GM18870 (cell line): Measurements from ENCODE around the gene ESRP2.

Experiments used
- ATAC-seq: cut with Tn5 transposase; IDR thresholded peaks from one replicate; pipeline ENCODE4 v1.9.1; 2021; ENCODE audit warnings: moderate library complexity; ENCODE audit not compliant: unreplicated experiment

Gene ESRP2

DNA sequence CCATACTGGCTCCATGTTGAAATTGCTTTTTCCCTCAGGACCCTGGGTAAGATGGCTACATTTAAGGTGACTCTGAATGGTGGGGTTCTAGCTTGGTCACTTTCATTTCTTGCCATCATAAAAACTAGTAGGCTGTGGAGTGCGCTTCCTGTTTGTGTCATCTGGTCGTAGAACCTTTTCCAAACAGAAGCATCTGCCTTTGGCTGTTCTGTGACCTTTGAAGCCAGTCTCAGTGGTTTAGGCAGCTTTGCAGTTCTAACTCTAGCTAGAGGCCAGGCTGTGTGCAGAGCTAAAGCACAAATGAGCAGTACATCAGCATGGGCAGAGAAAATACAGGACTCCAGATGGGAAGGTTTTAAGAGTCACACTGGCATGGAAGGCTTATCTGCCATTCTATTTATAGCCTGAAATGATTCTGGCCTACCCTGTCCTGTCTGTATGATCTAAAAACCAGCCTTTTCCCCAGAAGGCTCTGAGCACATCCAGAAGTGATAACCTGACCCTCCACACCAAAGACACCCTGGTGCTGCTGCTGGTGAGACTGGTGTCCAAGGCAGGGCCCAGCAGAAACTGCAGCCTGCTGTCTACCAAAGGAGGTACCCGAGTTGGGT, 8.6 kb downstream of the ESRP2 start:
- ATAC-seq: no peak

DNA sequence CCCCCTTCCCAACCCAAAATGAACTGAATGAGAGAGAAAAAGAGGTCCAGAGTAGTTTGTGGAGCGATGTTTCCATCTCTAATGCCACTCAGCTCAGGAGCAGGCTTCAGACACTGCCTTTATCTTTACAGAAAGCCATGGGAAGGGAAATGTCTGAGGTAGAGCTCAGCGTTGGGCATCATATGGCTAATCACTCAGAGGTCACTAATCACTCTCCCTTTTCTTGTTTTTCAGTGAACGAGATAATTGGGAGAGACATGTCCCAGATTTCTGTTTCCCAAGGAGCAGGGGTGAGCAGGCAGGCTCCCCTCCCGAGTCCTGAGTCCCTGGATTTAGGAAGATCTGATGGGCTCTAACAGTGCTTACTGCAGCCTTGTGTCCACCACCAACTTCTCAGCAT, 9.8 kb downstream of the ESRP2 start:
- ATAC-seq: no peak

DNA sequence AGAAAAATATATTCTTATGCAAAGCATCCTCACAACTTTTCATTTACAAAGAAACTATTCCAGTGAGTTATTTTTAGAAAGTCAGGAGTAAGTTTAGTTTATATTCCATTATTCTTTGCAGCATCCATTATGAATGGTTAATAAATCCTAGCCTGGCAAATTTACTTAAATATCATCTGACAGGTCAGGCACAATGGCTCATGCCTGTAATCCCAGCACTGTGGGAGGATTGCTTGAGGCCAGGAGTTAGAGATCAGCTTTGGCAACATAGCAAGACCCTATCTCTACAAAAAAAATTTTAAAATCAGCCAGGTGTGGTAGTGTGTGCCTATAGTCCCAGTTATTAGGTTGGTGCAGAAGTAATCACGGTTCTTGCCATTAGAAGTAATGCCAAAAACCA, 12.9 kb downstream of the ESRP2 start:
- ATAC-seq: no peak

DNA sequence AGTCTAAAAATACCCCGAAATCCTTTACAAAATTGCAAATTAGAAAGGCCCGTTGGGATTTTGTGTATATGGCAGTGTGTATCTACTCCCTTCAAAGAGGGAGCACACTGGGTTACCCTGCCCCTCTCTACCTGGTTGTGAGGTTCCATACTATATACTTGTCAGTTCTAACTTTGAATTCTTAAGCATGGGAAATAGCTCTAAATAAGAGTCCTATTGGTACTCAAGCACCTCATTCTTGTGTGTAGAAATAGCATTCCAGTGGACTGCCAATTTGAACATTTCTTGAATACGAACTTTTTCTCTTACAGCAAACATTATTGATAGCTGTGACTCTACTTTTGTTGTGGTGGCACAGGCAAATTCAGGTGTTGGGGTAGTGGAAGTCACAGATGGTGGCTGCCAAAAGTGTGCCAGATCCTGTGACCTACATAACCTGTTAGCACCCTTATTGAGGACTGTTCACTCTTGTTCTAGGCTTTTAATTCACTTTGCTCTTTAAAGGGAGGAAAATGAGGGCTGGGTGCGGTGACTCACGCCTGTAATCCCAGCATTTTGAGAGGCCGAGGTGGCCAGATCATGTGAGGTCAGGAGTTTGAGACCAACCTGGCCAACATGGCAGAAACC, 16.1 kb downstream of the ESRP2 start:
- no peak for ATAC-seq

DNA sequence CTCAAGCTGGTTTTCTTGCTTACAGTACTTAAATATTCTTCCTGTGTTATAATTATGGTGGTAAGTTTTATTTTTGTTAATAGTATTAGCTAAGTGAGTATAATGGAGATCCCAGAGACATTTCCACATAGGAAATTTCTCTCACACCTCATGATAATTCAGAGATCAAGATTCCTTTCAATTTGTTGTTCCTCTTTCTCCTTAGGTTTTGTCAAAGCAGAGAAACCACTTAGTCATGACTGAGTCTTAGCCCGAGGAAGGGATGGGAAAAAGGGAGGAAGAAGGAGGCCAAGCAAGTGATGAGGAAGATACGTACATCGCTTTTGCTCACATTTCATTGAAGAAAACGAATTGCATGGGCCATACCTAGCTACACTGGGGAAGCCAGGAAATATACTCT, 18.4 kb downstream of the ESRP2 start:
- ATAC-seq: no peak

DNA sequence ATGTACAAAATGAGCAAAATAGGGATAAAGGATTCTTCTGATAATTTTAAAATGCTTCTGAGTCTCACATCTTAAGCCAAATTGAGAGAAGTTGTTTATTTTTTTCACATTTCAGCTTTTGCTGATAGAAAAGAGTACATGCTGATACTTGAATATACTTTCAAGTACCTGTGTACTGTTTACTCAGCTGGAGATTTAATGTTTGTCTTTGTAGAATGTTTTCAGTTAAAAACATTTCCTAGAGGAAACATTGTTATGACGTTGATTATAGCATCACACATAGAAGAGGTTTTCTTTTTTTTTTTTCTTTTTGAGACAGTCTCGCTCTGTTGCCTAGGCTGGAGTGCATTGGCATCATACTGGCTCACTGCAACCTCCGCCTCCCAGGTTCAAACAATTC, 19.7 kb downstream of the ESRP2 start:
- no peak for ATAC-seq

DNA sequence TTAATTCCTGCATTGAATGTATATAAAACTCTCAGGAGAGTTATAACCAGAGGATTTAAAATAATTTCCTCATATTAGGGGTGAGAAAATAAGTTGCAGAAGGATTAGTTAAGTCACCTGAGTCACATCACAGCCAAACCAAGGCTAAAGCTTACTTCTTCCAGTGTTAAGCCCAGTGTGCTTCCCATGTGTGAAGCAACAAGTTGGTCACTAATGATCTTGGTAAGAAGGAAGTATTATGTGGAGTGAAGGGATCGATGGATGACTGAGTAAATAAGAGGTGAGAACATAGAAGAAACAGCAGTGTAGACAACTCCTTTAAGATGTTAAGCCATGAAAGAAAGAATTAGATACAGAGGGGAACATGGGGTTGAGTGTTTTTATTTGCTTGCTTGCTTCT, 20.6 kb downstream of the ESRP2 start:
- no peak for ATAC-seq

DNA sequence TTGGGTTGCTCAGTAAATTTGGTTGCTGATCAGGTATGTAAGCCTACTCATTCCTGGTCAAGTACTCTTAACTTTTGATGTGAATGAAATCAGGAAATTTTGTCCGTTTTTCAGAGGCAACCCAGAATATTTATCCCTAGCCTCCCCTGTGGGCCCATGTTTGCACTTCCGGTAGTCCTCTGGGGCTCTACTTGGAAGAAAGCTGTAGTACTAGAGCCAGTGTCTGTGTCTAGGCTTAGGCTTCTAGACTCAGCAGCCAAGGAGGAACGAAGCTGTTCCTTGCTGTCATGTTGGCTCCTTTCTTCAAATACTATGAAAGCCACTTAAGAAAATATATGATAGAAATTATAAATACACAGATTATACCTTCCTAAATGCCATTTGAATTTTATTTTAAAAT, 21.2 kb downstream of the ESRP2 start:
- no peak for ATAC-seq

DNA sequence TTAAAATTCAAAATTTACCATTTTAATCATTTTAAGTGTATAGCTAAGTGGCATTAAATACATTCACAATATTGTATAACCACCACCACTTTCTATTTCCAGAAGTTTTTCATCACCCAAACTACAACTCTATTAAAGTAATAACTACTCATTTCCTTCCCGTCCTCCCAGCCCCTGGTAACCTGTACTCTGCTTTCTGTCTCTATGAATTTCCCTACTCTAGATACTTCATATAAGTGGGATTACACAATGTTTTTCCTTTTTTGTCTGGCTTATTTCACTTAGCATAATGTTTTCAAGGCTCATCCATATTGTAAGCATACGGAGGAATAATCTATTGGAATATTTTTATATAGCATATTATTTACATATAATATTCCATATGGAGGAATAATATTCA, 29.7 kb downstream of the ESRP2 start:
- ATAC-seq: no peak

DNA sequence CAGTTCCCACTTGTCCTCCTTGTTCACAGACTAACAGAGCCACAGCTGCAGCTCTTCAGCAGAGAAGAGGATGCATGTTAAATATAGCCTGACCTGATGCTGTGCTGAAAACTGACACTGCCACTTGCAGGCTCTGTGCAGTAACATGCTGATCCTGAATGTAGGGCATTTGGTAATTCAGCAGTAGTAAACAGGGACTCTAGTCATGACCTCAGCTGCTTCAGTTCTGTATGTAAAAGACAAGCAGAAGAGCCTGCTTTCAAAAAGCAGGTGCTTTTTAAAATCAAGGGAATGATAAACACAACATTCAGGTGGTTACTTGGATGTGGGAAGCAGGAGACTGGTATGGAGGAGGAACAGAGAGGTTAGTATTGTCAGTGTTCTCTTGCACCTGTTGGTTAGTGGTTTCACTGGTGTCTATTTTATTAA, 33.8 kb downstream of the ESRP2 start:
- ATAC-seq: no peak

DNA sequence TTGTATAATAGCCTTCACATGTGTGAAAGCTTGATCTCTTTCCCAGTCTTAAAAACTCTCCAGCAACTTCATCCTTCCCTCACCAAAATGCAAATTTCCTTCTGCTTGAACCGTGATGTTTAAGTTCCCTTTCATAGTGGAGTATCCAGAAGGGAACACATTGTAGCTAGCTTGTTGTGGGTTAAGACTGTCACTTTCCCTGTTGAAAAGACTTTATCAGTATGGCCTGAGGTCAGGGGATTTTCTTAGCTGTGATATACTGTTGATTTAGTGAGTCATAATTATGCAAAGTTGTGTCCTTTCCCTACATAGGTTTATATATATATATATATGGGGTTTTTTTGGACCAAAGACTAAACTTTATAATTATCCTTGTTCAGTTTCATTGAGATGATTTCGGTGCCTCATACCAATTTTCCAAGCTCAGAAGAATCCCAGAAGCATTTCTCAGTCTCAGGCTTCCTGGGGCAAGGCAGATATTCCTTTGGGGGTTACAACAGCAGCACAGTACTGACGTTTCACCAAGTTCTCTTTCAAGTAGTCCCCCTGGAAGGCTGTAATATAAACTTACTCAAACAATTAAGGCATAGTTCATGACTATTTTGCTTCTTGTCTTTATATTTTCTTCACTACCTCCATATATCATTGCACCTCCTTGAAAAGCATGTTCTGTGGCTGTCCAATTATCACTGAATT, 35.7 kb downstream of the ESRP2 start:
- ATAC-seq: no peak

DNA sequence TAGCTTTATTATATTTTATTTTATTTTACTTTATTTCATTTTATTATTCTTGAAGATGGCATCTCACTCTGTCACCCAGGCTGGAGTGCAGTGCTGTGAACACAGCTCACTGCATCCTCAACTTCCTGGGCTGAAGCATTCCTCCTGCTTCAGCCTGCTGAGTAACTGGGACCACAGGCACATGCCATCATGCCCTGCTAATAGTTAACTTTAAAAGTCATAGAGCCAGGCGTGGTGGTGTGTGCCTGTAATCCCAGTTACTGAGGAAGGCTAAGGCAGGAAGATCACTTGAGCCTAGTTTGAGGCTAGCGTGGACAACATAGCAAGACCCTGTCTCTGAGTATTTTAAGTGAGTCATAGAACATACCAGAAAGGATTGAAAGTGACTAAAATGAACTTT, 38.7 kb downstream of the ESRP2 start:
- no peak for ATAC-seq

DNA sequence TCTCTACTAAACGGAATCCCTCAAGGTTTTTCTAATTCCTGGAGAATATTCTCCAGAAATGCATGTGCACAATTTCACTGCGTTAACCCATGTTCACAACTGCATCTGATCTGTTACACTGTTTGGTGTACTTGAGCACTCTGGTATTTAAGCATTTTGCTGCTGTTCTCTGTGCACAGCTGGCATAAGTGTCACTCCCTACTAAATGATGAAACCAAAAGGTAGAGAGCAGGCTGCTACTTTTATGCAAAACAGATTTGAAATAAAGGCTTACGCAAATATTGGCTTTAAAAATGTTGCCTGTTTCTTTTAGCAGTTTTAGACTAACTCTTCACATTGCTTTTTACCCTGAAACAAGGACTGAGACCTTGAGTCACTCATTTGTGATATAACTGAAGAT, 41.7 kb downstream of the ESRP2 start:
- no peak for ATAC-seq

DNA sequence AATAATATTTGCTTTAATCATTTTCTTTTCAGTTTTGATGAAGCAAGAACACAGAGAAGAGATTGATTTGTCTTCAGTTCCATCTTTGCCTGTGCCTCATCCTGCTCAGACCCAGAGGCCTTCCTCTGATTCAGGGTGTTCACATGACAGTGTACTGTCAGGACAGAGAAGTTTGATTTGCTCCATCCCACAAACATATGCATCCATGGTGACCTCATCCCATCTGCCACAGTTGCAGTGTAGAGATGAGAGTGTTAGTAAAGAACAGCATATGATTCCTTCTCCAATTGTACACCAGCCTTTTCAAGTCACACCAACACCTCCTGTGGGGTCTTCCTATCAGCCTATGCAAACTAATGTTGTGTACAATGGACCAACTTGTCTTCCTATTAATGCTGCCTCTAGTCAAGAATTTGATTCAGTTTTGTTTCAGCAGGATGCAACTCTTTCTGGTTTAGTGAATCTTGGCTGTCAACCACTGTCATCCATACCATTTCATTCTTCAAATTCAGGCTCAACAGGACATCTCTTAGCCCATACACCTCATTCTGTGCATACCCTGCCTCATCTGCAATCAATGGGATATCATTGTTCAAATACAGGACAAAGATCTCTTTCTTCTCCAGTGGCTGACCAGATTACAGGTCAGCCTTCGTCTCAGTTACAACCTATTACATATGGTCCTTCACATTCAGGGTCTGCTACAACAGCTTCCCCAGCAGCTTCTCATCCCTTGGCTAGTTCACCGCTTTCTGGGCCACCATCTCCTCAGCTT, 45.0 kb downstream of the ESRP2 start:
- no peak for ATAC-seq

DNA sequence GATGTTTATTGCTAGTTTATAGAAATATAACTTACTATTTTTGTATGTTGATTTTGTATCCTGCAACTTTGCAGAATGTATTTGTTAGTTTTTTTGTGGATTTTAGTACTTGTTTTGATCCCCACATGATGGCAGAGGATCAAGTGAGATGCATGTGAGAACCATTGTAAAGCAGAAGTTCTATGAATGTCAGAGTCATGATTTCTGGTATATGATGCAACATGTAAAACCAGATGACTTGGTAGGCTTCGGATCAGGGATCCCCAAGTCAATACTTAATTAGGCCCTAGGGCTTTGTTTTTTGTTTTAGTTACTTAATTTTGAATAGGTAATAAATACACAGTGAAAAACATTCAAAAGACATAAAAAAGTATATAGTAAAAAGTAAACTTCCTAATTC, 45.8 kb downstream of the ESRP2 start:
- no peak for ATAC-seq

DNA sequence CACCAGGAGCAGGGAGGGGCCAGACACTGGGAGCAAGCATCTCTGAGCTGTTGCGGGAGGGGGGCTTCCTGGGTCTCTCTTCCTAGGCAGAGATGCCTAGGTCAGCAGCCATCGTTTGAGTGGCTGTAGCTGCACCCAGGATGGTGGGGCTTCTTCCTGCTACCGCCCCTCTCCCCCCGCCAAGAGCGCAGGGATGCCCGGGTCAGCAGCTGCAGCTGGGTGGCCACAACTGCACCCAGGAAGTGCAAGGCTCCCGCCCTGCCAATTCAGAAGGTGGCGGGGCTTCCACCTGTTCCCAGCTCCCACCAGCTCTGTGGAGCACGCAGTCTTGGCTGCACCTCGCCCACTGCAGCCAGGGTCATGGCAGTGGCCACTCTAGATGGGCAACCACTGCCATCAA, 47.8 kb downstream of the ESRP2 start:
- ATAC-seq: no peak

DNA sequence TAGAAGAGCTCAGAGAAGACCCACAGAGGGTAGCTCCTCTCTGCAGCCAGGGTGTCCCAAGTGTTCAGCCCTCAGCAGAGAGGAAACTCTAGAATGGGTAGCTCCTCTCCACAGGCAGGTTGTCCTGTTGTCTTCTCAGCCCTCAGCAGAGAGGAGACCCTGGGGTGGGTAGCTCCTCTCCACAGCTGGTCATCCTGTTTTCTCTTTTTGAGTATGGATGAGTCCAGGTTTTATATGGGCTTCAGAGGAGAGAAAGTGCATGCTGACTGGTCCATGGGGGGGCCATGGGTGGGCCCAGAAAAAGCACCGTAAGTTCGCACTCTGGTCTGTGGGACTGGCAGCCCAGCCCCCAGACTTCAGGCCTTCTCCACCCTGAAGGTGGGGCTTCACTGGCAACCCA, 48.4 kb downstream of the ESRP2 start:
- no peak for ATAC-seq

DNA sequence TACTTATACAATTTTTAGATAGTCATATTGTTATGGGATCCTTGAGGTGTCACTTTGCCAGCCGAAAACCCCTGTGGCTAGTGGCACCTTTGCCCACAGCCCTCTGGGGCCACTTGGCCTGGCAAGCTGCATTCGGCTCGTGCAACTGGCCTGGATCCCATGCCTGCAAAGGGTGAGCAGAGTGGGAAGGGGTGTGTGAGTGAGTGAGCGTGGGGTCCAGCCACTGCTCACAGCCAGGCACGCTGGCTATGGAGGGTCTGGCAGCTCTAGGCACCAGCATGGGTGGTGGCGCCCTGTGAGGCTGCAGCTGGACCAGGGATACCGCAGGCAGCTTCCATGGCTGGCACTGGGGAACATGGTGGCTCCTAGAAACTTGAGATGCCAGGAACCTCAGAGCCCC, 49.0 kb downstream of the ESRP2 start:
- no peak for ATAC-seq

DNA sequence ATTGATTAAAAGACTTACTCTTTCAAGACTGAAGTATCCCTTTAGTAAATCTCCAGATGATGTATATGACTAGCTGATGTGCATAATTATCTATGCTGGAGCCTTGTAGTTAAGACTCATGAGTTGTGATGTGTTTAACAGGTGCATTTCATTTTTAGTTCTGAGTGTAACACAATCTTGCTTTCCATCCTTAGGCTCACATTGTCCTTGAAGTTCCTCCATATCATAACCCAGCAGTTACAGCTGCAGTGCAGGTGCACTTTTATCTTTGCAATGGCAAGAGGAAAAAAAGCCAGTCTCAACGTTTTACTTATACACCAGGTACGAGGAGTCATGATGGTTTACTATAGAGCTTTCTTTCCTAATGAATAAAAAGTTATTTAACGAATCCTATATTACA, 52.9 kb downstream of the ESRP2 start:
- no peak for ATAC-seq

DNA sequence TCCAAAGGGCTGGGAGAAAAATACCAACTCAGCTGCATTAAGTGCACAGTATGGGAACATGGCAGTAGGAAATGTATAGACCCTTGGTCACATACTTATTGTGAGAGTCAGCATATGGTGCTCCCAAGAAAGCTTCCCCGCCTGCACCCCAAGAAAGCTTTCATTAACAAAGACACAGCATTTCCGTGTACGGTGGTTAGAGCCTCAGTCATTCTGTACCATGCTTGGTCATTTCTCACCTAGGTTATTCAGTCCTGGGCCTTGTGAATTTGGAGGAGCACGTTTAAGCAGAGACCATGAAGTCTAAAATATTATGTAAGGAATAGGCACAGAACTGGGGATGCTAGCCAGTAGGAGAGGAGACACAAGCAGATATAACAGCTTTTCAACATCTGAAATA, 56.1 kb downstream of the ESRP2 start:
- ATAC-seq: no peak

DNA sequence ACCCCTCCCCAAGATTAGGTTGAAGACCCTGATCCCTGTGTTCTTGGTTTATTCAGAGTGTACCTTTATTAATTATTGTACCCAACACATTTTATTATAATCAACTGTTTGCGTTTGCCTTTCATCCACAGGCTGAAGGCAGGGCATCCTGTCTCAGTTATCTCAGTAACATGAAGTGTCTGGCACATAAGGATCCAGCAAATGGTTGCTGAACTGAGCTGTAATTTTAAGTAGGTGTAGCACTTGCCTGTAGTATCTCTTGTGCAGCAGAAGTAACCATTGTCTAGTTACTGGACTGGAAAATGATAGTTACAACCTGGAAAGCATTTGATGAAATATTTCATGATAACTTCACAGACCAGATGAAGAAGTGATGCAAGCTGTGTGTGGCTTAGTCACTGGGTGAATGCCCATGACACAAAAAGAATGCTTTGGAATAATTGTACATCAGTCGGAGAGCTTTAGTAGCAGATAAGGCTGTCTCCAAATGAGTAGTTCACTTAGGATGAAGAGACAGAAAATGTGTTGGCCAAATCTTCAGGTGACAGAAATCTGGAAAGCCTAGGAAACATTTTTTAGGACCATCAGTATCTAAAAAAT, 56.6 kb downstream of the ESRP2 start:
- no peak for ATAC-seq
